HG03432 (cell line): Measurements from ENCODE around the gene AFAP1L1.
"Not testable (repeated sequence)": the region's sequence is repeated elsewhere in the genome, so short reads cannot be mapped to it uniquely, and the experiment has no call there.

Experiments used
- ATAC-seq: cut with Tn5 transposase; IDR thresholded peaks from one replicate; pipeline ENCODE4 v1.9.1; 2021; ENCODE audit warnings: mild to moderate bottlenecking, moderate library complexity; ENCODE audit not compliant: unreplicated experiment

Gene AFAP1L1

DNA sequence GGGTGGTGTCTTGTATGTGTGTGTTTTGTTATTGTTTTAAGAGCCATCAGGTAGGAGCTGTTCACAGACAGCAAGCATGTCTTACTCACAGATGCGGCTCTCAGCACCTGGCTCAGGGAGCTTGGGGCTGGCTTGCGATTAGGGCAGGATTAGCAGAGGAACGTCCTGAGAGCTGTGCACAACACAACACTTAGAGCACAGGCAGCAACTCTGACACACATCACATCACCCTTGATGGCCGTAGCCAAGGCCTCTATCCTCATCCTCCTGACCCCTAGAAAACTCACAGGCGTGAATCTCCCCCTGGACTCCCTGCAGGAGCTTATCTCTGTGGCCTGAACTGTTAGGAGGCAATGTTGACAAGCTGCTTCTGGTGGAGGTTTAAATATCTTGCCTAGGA is 114.5 kb downstream of the AFAP1L1 start:
- no peak for ATAC-seq

DNA sequence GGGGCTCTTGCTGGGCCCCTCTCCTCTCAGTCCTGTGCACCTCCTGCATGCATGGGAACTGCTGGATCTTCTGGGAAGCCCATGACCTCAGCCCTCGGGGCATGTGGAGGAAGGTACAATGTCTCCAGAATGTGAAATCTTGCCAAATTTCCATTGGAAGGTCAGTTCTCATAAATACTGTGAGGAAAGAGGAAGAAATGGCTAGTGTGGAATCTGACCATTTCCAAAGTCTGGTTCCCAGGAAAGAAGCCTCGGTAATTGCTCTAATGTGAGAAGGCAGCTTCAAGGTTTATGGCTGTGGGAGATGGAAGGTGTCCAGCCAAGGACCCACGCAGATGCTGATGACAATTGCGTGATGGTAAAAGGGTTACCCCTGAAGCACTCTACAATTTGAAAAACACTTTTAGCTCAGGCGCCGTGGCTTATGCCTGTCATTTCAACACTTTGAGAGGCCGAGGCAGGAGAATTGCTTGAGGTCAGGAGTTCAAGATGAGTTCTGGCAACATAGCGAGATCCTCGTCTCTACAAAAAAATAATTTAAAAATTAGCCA is 115.5 kb downstream of the AFAP1L1 start:
- ATAC-seq = no peak

DNA sequence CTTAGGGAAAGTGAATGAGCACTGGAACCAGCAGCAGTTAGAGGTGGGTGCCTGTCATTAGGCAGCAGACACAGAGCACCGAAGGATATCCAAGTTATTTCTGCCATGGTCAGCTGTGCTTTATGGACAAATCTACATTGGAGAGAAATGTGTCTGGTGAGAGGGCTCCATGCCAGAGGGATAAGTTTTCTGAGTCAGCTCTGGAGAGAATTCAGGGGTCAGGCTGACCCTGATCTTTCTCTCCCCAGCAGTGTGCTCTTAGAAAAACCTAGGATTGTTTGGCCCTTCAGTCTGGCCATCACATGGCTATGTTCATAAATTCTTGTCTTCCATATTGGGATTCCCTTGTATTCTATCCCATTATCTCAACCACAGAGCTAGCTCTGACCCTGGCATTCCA is 116.3 kb downstream of the AFAP1L1 start:
- no peak for ATAC-seq

DNA sequence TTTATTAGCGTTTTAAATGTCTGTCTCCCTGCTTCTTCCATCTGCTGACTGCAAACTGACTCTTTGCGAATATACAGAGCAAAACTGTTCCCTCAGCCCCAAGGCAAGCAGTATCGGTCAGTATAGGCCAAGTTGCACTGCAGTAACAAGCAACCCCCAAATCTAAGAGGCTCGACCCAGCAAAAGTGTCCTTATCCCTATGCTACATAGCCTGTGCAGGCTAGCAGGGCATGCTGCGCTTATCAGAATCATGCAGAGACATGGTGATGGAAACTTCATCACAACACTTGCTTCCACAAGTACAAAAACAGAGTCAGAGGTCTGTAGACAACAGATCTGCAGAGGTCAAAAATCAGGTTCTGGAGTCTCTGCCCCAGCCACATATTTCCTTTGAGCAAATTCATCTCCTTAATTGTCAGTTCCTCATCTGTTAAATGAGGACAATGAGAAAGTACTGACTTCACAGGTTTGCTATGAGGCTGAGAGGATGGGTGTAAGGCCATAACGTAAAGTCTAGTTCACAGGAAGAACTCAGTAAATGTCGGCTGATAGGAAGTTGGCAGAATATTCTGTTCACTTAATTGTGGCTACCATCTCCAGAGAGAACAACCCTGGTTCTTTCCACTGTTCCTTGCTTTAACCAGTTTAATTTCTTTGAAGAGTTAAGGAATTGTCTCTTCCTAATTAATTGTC is 117.0 kb downstream of the AFAP1L1 start:
- ATAC-seq = no peak

DNA sequence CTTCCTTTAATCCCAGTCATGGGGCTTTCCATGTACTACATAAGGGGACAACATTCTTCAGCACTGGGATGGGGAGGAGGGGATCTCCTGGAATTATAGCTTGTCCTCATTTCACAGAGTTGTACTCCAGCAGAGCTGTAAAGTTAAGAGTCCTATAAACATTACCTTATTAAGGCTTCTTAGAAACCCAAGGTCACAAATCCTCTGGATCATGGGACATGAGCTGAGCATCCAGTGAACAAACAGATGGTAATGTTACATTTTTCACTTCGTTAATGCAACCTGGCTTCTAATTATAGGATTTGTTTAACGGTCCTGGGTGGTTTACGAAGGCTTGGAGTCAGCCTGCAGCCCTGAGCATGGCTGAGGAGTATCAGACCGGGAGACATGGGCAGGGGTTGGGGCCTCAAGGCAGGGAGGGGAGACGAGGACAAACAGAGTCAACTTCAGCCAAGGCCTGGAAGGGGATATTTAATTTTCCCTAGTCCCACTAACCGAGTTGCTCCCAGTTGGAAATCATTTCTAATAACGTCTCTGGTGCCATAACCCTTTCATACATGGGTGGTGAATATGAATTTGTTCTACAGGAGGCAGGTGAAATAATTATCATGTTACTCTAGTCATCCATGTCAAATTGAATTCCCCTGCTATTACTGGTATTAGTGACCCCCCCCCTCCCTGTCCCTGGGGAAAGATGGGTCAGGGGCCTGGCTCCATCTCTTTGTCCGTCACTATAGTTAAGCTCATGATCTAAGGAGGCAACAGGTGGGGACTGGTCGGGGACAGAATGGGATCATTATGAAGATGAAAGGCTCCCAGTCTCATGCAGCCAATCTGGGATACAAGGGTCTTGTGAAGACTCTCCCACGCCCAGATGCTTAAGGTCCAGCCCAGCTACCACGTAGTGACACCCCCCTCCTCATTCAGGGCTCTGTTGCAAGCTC is 118.2 kb downstream of the AFAP1L1 start:
- no peak for ATAC-seq

DNA sequence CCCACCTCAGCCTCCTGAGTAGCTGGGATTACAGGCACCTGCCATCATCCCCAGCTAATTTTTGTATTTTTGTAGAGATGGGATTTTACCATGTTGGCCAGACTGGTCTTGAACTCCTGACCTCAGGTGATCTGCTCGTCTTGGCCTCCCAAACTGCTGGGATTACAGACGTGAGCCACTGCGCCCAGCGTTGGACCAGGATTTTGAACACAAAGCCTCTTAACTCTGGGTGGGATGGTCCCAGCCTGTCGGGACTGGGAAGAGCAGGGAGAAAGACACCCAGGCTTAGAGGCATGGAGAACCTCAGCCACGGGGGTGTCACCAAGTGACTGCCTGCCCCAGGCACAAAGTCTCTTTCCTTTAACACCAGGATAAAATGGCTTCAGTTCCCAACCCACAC is 119.4 kb downstream of the AFAP1L1 start:
- not testable (repeated sequence) for ATAC-seq
